Chondrocyte (in vitro differentiated cells): ENCODE results near the gene TMEM196. TPM values are rescaled to one million over a fixed set of nuclear protein-coding genes. Genes with fewer than 3 reads are reported as not detected.

ENCODE experiments used
- DNase-seq: peaks from one replicate; pipeline ENCODE4 v3.0.0; 2021; ENCODE audit warnings: mixed read lengths, low spot score
- H3K27ac Mint-ChIP-seq: one replicate; pipeline ENCODE4 v1.8.0; 2021; ENCODE audit warnings: mild to moderate bottlenecking, moderate library complexity, mixed read lengths; ENCODE audit not compliant: unreplicated experiment
- H3K27me3 Mint-ChIP-seq: 2 replicates; pipeline ENCODE4 v1.8.0; 2021; ENCODE audit warnings: low read depth, mixed read lengths
- H3K36me3 Mint-ChIP-seq: 2 replicates; pipeline ENCODE4 v1.8.0; 2021; ENCODE audit warnings: low read depth, mixed read lengths
- H3K4me1 Mint-ChIP-seq: 2 replicates; pipeline ENCODE4 v1.8.0; 2021; ENCODE audit warnings: low read depth, mild to moderate bottlenecking, mixed read lengths
- H3K4me3 Mint-ChIP-seq: one replicate; pipeline ENCODE4 v1.8.0; 2021; ENCODE audit warnings: mild to moderate bottlenecking, moderate library complexity, mixed read lengths; ENCODE audit not compliant: unreplicated experiment
- H3K9me3 Mint-ChIP-seq: 2 replicates; pipeline ENCODE4 v1.8.0; 2021; ENCODE audit warnings: low read depth, mixed read lengths
- CTCF ChIP-seq: fragments of 200-600 bp; sonication (generic); IDR thresholded peaks from 2 replicates; pipeline ENCODE4 v1.5.0; 2021; ENCODE audit warnings: antibody characterized with exemption, mild to moderate bottlenecking, moderate library complexity
- long read RNA-seq: library from polyadenylated mRNA; stranded (forward); transcript quantifications from one replicate; pipeline ENCODE4 v2.0.0, GENCODE V29; 2021
- total RNA-seq: library from RNA; stranded (reverse); gene quantifications from 3 replicates; pipeline ENCODE4 v1.2.1, GENCODE V29; 2021

TMEM196 gene
- total RNA-seq = not detected in 3 replicates
- long read RNA-seq = 0 reads

- Mint-ChIP-seq H3K27ac (no peak within 1 kb of the TSS), H3K36me3 (no peaks in the 10 kb centered on the region), H3K27me3 (peaks cover 41% of the 10 kb centered on the region), H3K4me3 (peak within 1 kb of the TSS; percentile 60), H3K4me1 (peaks cover 14% of the 10 kb centered on the region), H3K9me3 (no peaks in the 10 kb centered on the region)
- DNase-seq = no peak
- no peak for TF ChIP-seq CTCF
Measured at GRCh38 chr7:19772841-19773760, at the start of gene TMEM196. Gene TMEM196, minus strand, starts transcription at chr7:19773617. Its CDS starts 921 bp downstream, at chr7:19772696.

GRCh38 chr7:19816128-19816527 lies 42.7 kb upstream of the TMEM196 start:
- H3K36me3 Mint-ChIP-seq = no peaks in the 10 kb centered on the region
- H3K4me1 Mint-ChIP-seq = no peaks in the 10 kb centered on the region
- no peak for DNase-seq
- no peak for TF ChIP-seq CTCF
- H3K27me3 Mint-ChIP-seq = peaks cover 5% of the 10 kb centered on the region
- H3K9me3 Mint-ChIP-seq = peaks cover 4% of the 10 kb centered on the region
- H3K27ac Mint-ChIP-seq = no peak overlapping the region
- no peak overlapping the region for H3K4me3 Mint-ChIP-seq

GRCh38 chr7:19815546-19815945 lies 42.1 kb upstream of the TMEM196 start:
- no peaks in the 10 kb centered on the region for H3K4me1 Mint-ChIP-seq
- peaks cover 5% of the 10 kb centered on the region for H3K27me3 Mint-ChIP-seq
- no peak for TF ChIP-seq CTCF
- no peak overlapping the region for H3K4me3 Mint-ChIP-seq
- H3K27ac Mint-ChIP-seq = no peak overlapping the region
- H3K36me3 Mint-ChIP-seq = no peaks in the 10 kb centered on the region
- DNase-seq = no peak
- H3K9me3 Mint-ChIP-seq = peaks cover 4% of the 10 kb centered on the region

- Mint-ChIP-seq H3K27ac (no peak overlapping the region), H3K4me3 (no peak overlapping the region), H3K27me3 (peaks cover 7% of the 10 kb centered on the region), H3K36me3 (no peaks in the 10 kb centered on the region), H3K4me1 (no peaks in the 10 kb centered on the region), H3K9me3 (no peaks in the 10 kb centered on the region)
- no peak for TF ChIP-seq CTCF
- no peak for DNase-seq
Measured at GRCh38 chr7:19814776-19815175, 41.4 kb upstream of the TMEM196 start.

- no peak overlapping the region for H3K27ac Mint-ChIP-seq
- TF ChIP-seq CTCF = no peak
- peaks cover 4% of the 10 kb centered on the region for H3K9me3 Mint-ChIP-seq
- peaks cover 16% of the 10 kb centered on the region for H3K27me3 Mint-ChIP-seq
- H3K4me3 Mint-ChIP-seq = no peak overlapping the region
- DNase-seq = no peak
- H3K36me3 Mint-ChIP-seq = no peaks in the 10 kb centered on the region
- no peaks in the 10 kb centered on the region for H3K4me1 Mint-ChIP-seq
Measured at GRCh38 chr7:19811386-19811785, 38.0 kb upstream of the TMEM196 start.
